AG04450 (cell line): ENCODE measurements around the gene ARHGEF4. TPM values are rescaled to one million over a fixed set of nuclear protein-coding genes. Genes with fewer than 3 reads are reported as not detected.

Experiments
- CTCF ChIA-PET: fragments of 300-600, 350-600 bp; formaldehyde crosslinking; extraction: SDS; loops from one replicate; lab custom pipeline; 2022; ENCODE audit warnings: antibody characterized with exemption, inconsistent platforms; lab: Charles Lee
- POLR2A ChIA-PET: fragments of 350-600 bp; formaldehyde crosslinking; extraction: SDS; loops from one replicate; lab custom pipeline; 2021; ENCODE audit warnings: antibody characterized with exemption, inconsistent platforms; lab: Yijun Ruan, JAX
- DNase-seq: peaks from one replicate; pipeline ENCODE4 v3.0.0-alpha.2; 2011; ENCODE audit warnings: low read depth, low spot score
- H3K27ac ChIP-seq: one replicate; pipeline ENCODE4 v1.5.1; 2012; ENCODE audit warnings: low read depth, low read length, control low read depth
- H3K27me3 ChIP-seq: one replicate; pipeline ENCODE4 v1.6.0; 2012; ENCODE audit warnings: low read length; ENCODE audit not compliant: control insufficient read depth, insufficient read depth
- H3K4me3 ChIP-seq: 2 replicates; pipeline ENCODE4 v1.5.1; 2011; ENCODE audit warnings: mild to moderate bottlenecking, low read depth, low read length, control low read depth
- H3K9me3 ChIP-seq: 2 replicates; pipeline ENCODE4 v1.5.1; 2012; ENCODE audit warnings: low read length; ENCODE audit not compliant: control insufficient read depth, insufficient read depth
- CTCF ChIP-seq: IDR thresholded peaks from 2 replicates; pipeline ENCODE4 v1.5.1; 2011; ENCODE audit warnings: low read depth, low read length, control low read depth, inconsistent platforms
- polyA plus RNA-seq: library from polyadenylated mRNA; depleted of rRNA; stranded (reverse); fragments of >200 nt; gene quantifications from 2 replicates; pipeline ENCODE4 v1.2.3, GENCODE V29; 2011

ARHGEF4 gene
- polyA plus RNA-seq, 1 experiment = 0.95 TPM

- ChIA-PET CTCF (no interaction called here), POLR2A (no interaction called here)
- no peak overlapping the region for H3K27ac ChIP-seq
- no peak overlapping the region for H3K4me3 ChIP-seq
- TF ChIP-seq CTCF = no peak
- DNase-seq = no peak
- H3K27me3 ChIP-seq = peaks cover 19% of the 10 kb centered on the region
- no peaks in the 10 kb centered on the region for H3K9me3 ChIP-seq
Measured at GRCh38 chr2:131006561-131006960, 169.8 kb downstream of the ARHGEF4 start.

GRCh38 chr2:131008967-131009366 lies 172.3 kb downstream of the ARHGEF4 start:
- peaks cover 19% of the 10 kb centered on the region for H3K27me3 ChIP-seq
- no peak for DNase-seq
- H3K4me3 ChIP-seq = no peak overlapping the region
- no peak overlapping the region for H3K27ac ChIP-seq
- ChIA-PET CTCF (no interaction called here), POLR2A (no interaction called here)
- TF ChIP-seq CTCF = no peak
- H3K9me3 ChIP-seq = no peaks in the 10 kb centered on the region

- Histone ChIP-seq H3K4me3 (no peak overlapping the region), H3K27ac (no peak overlapping the region), H3K27me3 (peaks cover 19% of the 10 kb centered on the region), H3K9me3 (no peaks in the 10 kb centered on the region)
- TF ChIP-seq CTCF = no peak
- ChIA-PET CTCF (no interaction called here), POLR2A (no interaction called here)
- DNase-seq = no peak
Measured at GRCh38 chr2:131009713-131010475, 173.2 kb downstream of the ARHGEF4 start.

GRCh38 chr2:131010566-131010965 lies 173.9 kb downstream of the ARHGEF4 start:
- H3K4me3 ChIP-seq = no peak overlapping the region
- H3K27ac ChIP-seq = no peak overlapping the region
- no peak for DNase-seq
- POLR2A ChIA-PET = no interaction called here
- no peak for TF ChIP-seq CTCF
- no peaks in the 10 kb centered on the region for H3K9me3 ChIP-seq
- CTCF ChIA-PET = no interaction called here
- peaks cover 19% of the 10 kb centered on the region for H3K27me3 ChIP-seq

- TF ChIP-seq CTCF = no peak
- no peak overlapping the region for H3K27ac ChIP-seq
- H3K9me3 ChIP-seq = no peaks in the 10 kb centered on the region
- DNase-seq = no peak
- H3K4me3 ChIP-seq = no peak overlapping the region
- ChIA-PET POLR2A (no interaction called here), CTCF (no interaction called here)
- H3K27me3 ChIP-seq = peaks cover 14% of the 10 kb centered on the region
Measured at GRCh38 chr2:131011486-131011885, 174.8 kb downstream of the ARHGEF4 start.
